GM12878 (cell line): ENCODE data around the gene PHF21B. TPM values are rescaled to one million over a fixed set of nuclear protein-coding genes. Genes with fewer than 3 reads are reported as not detected.

Source experiments
- ATAC-seq: fragments of 200-7000 bp; cut with Tn5 transposase; 3 replicates; pipeline ENCODE4 v1.9.1; 2020; ENCODE audit warnings: mild to moderate bottlenecking, moderate library complexity
- BruUV-seq: library from RNA; stranded (reverse); fragments of 400-500 nt; replicated peaks from 2 replicates; lab custom pipeline; 2021; lab: Mats Ljungman, UMichigan
- CTCF ChIA-PET: fragments of 300-600 bp; sonication (Branson Sonifier 250); formaldehyde crosslinking; extraction: SDS; loops from one replicate; lab custom pipeline; 2021; ENCODE audit warnings: inconsistent platforms; lab: Yijun Ruan, JAX
- POLR2A ChIA-PET: fragments of 350-600 bp; formaldehyde crosslinking; extraction: SDS; loops from one replicate; lab custom pipeline; 2021; ENCODE audit warnings: inconsistent platforms; lab: Charles Lee
- RAD21 ChIA-PET: fragments of 300-600 bp; sonication (Branson Sonifier 250); formaldehyde crosslinking; loops from one replicate; lab custom pipeline; 2023; ENCODE audit warnings: antibody characterized with exemption; ENCODE audit not compliant: unreplicated experiment; lab: Charles Lee
- SMC1A ChIA-PET: fragments of 300-600 bp; sonication (Branson Sonifier 250); formaldehyde crosslinking; loops from one replicate; lab custom pipeline; 2023; ENCODE audit not compliant: unreplicated experiment, uncharacterized antibody; lab: Charles Lee
- DNase-seq: peaks from one replicate; pipeline ENCODE4 v3.0.0-alpha.2; 2011; ENCODE audit warnings: low read depth, low spot score
- FAIRE-seq: peaks from 3 replicates; lab custom pipeline; 2011; peaks lifted over from hg19 to GRCh38; lab: Jason Lieb, UNC
- H2AFZ ChIP-seq: 2 replicates; pipeline ENCODE4 v1.6.0; 2011; ENCODE audit warnings: low read depth, low read length, control low read depth; ENCODE audit not compliant: control insufficient read depth
- H3K27ac ChIP-seq: 2 replicates; pipeline ENCODE4 v1.5.1; 2011; ENCODE audit warnings: control low read depth; ENCODE audit not compliant: control insufficient read depth, insufficient read depth
- H3K27me3 ChIP-seq, 2 experiments: replicated peaks in 1 of 2; 2 replicates each; pipeline versions ENCODE4 v1.6.0 to v1.6.1; 2011; ENCODE audit warnings: low read length in 1 of 2; ENCODE audit not compliant: control insufficient read depth in 2 of 2, insufficient read depth in 2 of 2
- H3K36me3 ChIP-seq, 2 experiments: 2 replicates each; pipeline ENCODE4 v1.5.1; 2011; ENCODE audit warnings: low read length in 1 of 2; ENCODE audit not compliant: control insufficient read depth in 2 of 2, insufficient read depth in 2 of 2
- H3K4me1 ChIP-seq: 2 replicates; pipeline ENCODE4 v1.6.1; 2011; ENCODE audit warnings: mild to moderate bottlenecking, low read length, moderate library complexity, mixed read lengths; ENCODE audit not compliant: control insufficient read depth, insufficient read depth
- H3K4me2 ChIP-seq: 2 replicates; pipeline ENCODE4 v1.6.0; 2011; ENCODE audit warnings: control low read depth; ENCODE audit not compliant: control insufficient read depth, insufficient read depth
- H3K4me3 ChIP-seq: fragments of 200-600 bp; sonication (generic); 2 replicates; pipeline ENCODE4 v1.5.1; 2016
- H3K79me2 ChIP-seq: 2 replicates; pipeline ENCODE4 v1.6.0; 2011; ENCODE audit warnings: low read length; ENCODE audit not compliant: control insufficient read depth, insufficient read depth
- H3K9ac ChIP-seq: 2 replicates; pipeline ENCODE4 v1.8.0; 2011; ENCODE audit warnings: low read length, control low read depth, mixed read lengths; ENCODE audit not compliant: control insufficient read depth, insufficient read depth
- H3K9me3 ChIP-seq: replicated peaks from 3 replicates; pipeline ENCODE4 v1.5.1; 2011; ENCODE audit warnings: mild to moderate bottlenecking, low read length; ENCODE audit not compliant: control insufficient read depth, insufficient read depth
- H4K20me1 ChIP-seq: 2 replicates; pipeline ENCODE4 v1.6.0; 2011; ENCODE audit not compliant: control insufficient read depth, insufficient read depth
- ELK1 ChIP-seq: IDR thresholded peaks from 2 replicates; pipeline ENCODE4 v1.6.1; 2012; ENCODE audit warnings: low read depth, low read length, improper control_type of control experiment
- LARP7 ChIP-seq: fragments of 450-650 bp; IDR thresholded peaks from 2 replicates; pipeline ENCODE4 v1.6.1; 2017; ENCODE audit warnings: mild to moderate bottlenecking
- NRF1 ChIP-seq: conservative IDR thresholded peaks from 2 replicates; pipeline ENCODE4 v1.6.1; 2011; ENCODE audit warnings: mild to moderate bottlenecking, low read depth, low read length, improper control_type of control experiment
- PAX5 ChIP-seq: IDR thresholded peaks from 2 replicates; pipeline ENCODE4 v1.6.1; 2011; ENCODE audit warnings: low read depth, low read length, borderline replicate concordance
- SMC3 ChIP-seq: IDR thresholded peaks from 2 replicates; pipeline ENCODE4 v1.6.1; 2011; ENCODE audit warnings: low read length, improper control_type of control experiment, borderline replicate concordance
- SPI1 ChIP-seq: IDR thresholded peaks from 2 replicates; pipeline ENCODE4 v1.6.1; 2011; ENCODE audit warnings: low read depth, mild to moderate bottlenecking, low read length, moderate library complexity, borderline replicate concordance; ENCODE audit not compliant: insufficient read depth
- WGBS: methylation state at CpG from one replicate; pipeline ENCODE4 v1.1.6; 2016; ENCODE audit warnings: low lambda C conversion rate; ENCODE audit not compliant: insufficient replicate concordance, insufficient coverage; ENCODE audit errors: missing lambda C conversion rate; 5-methylcytosine and 5-hydroxymethylcytosine counted together
- in situ Hi-C: fragments of 300-500 bp; cut with MboI; formaldehyde crosslinking; loops from 9 replicates; pipeline ENCODE4 v1.14.3; 2018; ENCODE audit warnings: mixed read lengths
- intact Hi-C: fragments of 100-400 bp; cut with micrococcal nuclease; formaldehyde crosslinking; loops from one replicate; pipeline ENCODE4 v1.14.2; 2022; ENCODE audit not compliant: unreplicated experiment
- polyA plus RNA-seq, 11 experiments: library from polyadenylated mRNA; depleted of rRNA in 4 of 11; unstranded in 6 of 11; stranded (reverse) in 5 of 11; fragments of >200 nt; fragmentation: Nextera tagmentation in 4 of 11; fragmentation: Illumina TruSeq in 1 of 11; extraction: Ambion mirVana in 4 of 11; extraction: Trizol in 1 of 11; gene quantifications; 1 replicate in 1 of 11; 2 replicates in 10 of 11; pipeline versions ENCODE4 v1.2.1 to v1.2.3, GENCODE V29; 2011 to 2016; ENCODE audit warnings: inconsistent platforms in 2 of 11, missing spikeins in 2 of 11, low read depth in 1 of 11
- total RNA-seq, 4 experiments: library from RNA; depleted of rRNA in 3 of 4; stranded (reverse); fragments of >200 nt in 3 of 4; fragmentation: Illumina TruSeq in 1 of 4; extraction: Trizol in 1 of 4; gene quantifications; 2 replicates each; pipeline versions ENCODE4 v1.2.1 to v1.2.3, GENCODE V29; 2013 to 2021
- TF ChIP-seq, protein P1 (sequence below): IDR thresholded peaks from 2 replicates; pipeline ENCODE4 v1.6.1; 2012; ENCODE audit warnings: mild to moderate bottlenecking, low read depth, low read length
- TF ChIP-seq, protein P2 (sequence below): IDR thresholded peaks from 2 replicates; pipeline ENCODE4 v1.6.1; 2012; ENCODE audit warnings: low read depth, low read length, improper control_type of control experiment

PHF21B gene
- total and polyA plus RNA-seq, 10 of the 15 experiments (the other 5 are each of a cell fraction or from before 2014, with no cell fraction given): 0.03 to 0.35 TPM; not detected in 8

- Histone ChIP-seq H3K9ac (no peak overlapping the region), H4K20me1 (no peaks in the 10 kb centered on the region), H3K4me1 (no peaks in the 10 kb centered on the region), H3K79me2 (no peaks in the 10 kb centered on the region), H3K27me3 (no peaks in the 10 kb centered on the region; a peak in 3 of 4 replicates), H3K36me3 (no peaks in the 10 kb centered on the region), H2AFZ (no peak overlapping the region), H3K4me2 (no peak overlapping the region), H3K9me3 (no peaks in the 10 kb centered on the region; the same call in 2 of the 3 replicates), H3K27ac (no peak overlapping the region), H3K4me3 (no peak overlapping the region)
- DNase-seq (no peak), FAIRE-seq (no peak), ATAC-seq (no peak)
- WGBS: 22% methylated on average over 15 of the region's 15 CpGs
- intact Hi-C loops: no loop called here
- no TSS peak for BruUV-seq
- ChIA-PET SMC1A (no interaction called here), CTCF (no interaction called here), POLR2A (no interaction called here), RAD21 (no interaction called here)
- TF ChIP-seq PAX5 (no peak), LARP7 (no peak), ELK1 (no peak), NRF1 (no peak), SPI1 (no peak), SMC3 (no peak)
- TF ChIP-seq, protein P1, sequence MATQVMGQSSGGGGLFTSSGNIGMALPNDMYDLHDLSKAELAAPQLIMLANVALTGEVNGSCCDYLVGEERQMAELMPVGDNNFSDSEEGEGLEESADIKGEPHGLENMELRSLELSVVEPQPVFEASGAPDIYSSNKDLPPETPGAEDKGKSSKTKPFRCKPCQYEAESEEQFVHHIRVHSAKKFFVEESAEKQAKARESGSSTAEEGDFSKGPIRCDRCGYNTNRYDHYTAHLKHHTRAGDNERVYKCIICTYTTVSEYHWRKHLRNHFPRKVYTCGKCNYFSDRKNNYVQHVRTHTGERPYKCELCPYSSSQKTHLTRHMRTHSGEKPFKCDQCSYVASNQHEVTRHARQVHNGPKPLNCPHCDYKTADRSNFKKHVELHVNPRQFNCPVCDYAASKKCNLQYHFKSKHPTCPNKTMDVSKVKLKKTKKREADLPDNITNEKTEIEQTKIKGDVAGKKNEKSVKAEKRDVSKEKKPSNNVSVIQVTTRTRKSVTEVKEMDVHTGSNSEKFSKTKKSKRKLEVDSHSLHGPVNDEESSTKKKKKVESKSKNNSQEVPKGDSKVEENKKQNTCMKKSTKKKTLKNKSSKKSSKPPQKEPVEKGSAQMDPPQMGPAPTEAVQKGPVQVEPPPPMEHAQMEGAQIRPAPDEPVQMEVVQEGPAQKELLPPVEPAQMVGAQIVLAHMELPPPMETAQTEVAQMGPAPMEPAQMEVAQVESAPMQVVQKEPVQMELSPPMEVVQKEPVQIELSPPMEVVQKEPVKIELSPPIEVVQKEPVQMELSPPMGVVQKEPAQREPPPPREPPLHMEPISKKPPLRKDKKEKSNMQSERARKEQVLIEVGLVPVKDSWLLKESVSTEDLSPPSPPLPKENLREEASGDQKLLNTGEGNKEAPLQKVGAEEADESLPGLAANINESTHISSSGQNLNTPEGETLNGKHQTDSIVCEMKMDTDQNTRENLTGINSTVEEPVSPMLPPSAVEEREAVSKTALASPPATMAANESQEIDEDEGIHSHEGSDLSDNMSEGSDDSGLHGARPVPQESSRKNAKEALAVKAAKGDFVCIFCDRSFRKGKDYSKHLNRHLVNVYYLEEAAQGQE: no peak
- TF ChIP-seq, protein P2, sequence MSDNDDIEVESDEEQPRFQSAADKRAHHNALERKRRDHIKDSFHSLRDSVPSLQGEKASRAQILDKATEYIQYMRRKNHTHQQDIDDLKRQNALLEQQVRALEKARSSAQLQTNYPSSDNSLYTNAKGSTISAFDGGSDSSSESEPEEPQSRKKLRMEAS: no peak
- in situ Hi-C loops: no loop called here
These were observed 19.0 kb downstream of the PHF21B start for GRCh38 chr22:44990810-44991209.
